SK-N-MC (cell line): ENCODE measurements around the gene CRACDL.

Experiments used
- EZH2 ChIP-seq: fragments of 200-600 bp; sonication (generic); IDR thresholded peaks from one replicate; pipeline ENCODE4 v1.6.1; 2017; ENCODE audit warnings: antibody characterized with exemption
- POLR2AphosphoS5 ChIP-seq: IDR thresholded peaks from 2 replicates; pipeline ENCODE4 v1.6.1; 2012; ENCODE audit warnings: mild to moderate bottlenecking, low read depth, low read length, borderline replicate concordance

- TF ChIP-seq EZH2 (no peak), POLR2AphosphoS5 (no peak)
Observed at GRCh38 chr2:98824256-98825019, 111.6 kb downstream of the CRACDL start.
